Spleen (tissue), 7 donors: ENCODE data around the gene ATG4A.

Experiments
- CTCF ChIP-seq, 11 experiments: fragments of 200-600 bp in 7 of 11; fragments of 450-650 bp in 4 of 11; sonication (generic) in 4 of 11; IDR thresholded peaks in 8 of 11; conservative IDR thresholded peaks in 3 of 11; 1 replicate in 7 of 11; 2 replicates in 4 of 11; pipeline versions ENCODE4 v1.4.0 to v1.8.0; 2016 to 2021; ENCODE audit warnings: antibody characterized with exemption in 11 of 11, inconsistent platforms in 4 of 11, mild to moderate bottlenecking in 1 of 11
- POLR2A ChIP-seq, 3 donors: fragments of 450-650 bp; IDR thresholded peaks; one replicate each; pipeline ENCODE4 v1.5.1; 2017; ENCODE audit warnings: antibody characterized with exemption in 3 of 3, mild to moderate bottlenecking in 1 of 3
- donor health status: DM: no; HTN: no; CAD: no; lungs with moderate emphysema.
- donor health status: DM: no; HTN: no; CAD: no.
- donor health status: DM: no; HTN: no; CAD: no.

- TF ChIP-seq CTCF (IDR thresholded peaks at IDR 0.05 in 8 of 11, conservative IDR thresholded peaks at IDR 0.05 in 3 of 11) (no peak), POLR2A (IDR thresholded peaks at IDR 0.05) (no peak)
Observed at GRCh38 chrX:108186811-108187210, 95.2 kb downstream of the ATG4A start.
